Skin of body (tissue), 2 donors: ENCODE data around the gene DDX27. TPM values are rescaled to one million over a fixed set of nuclear protein-coding genes. Genes with fewer than 3 reads are reported as not detected.
A peak's percentile ranks its signal among the peaks of the same experiment; 100 is the strongest.
"Not testable (repeated sequence)": the region's sequence is repeated elsewhere in the genome, so short reads cannot be mapped to it uniquely, and the experiment has no call there.

Source experiments
- DNase-seq: peaks from one replicate; lab custom pipeline; 2025; lab: John Stamatoyannopoulos, UW
- total RNA-seq: library from RNA; depleted of rRNA; stranded (reverse); fragments of >200 nt; gene quantifications from one replicate; pipeline ENCODE4 v1.2.3, GENCODE V29; 2014

Gene DDX27
- total RNA-seq, 1 donor from 2014 or later = 22.7 TPM

GRCh38 chr20:49203011-49203410 lies 16.2 kb upstream of the DDX27 start:
- no peak for DNase-seq

GRCh38 chr20:49203746-49204145 lies 15.5 kb upstream of the DDX27 start:
- no peak for DNase-seq

GRCh38 chr20:49207076-49207475 lies 12.1 kb upstream of the DDX27 start:
- no peak for DNase-seq

GRCh38 chr20:49210101-49210756 lies 9.0 kb upstream of the DDX27 start:
- DNase-seq = peak; percentile 93

GRCh38 chr20:49210757-49211110 lies 8.5 kb upstream of the DDX27 start:
- peak; percentile 77 for DNase-seq

GRCh38 chr20:49214571-49214970 lies 4.6 kb upstream of the DDX27 start:
- DNase-seq = peak; percentile 22

- DNase-seq = no peak
These were observed 4.0 kb upstream of the DDX27 start for GRCh38 chr20:49215232-49215631.

- DNase-seq = peak; percentile 90
These were observed 2.1 kb upstream of the DDX27 start for GRCh38 chr20:49216991-49217578.

GRCh38 chr20:49218739-49219090 lies 501 bp upstream of the DDX27 start:
- DNase-seq = not testable (repeated sequence)

GRCh38 chr20:49219924-49220831 lies 962 bp downstream of the DDX27 start:
- DNase-seq = no peak

GRCh38 chr20:49225896-49226295 lies 6.7 kb downstream of the DDX27 start:
- DNase-seq = no peak

GRCh38 chr20:49228676-49229075 lies 9.5 kb downstream of the DDX27 start:
- DNase-seq = no peak

- no peak for DNase-seq
These were observed 10.2 kb downstream of the DDX27 start for GRCh38 chr20:49229381-49229780.

GRCh38 chr20:49230021-49230420 lies 10.8 kb downstream of the DDX27 start:
- DNase-seq = no peak

- no peak for DNase-seq
These were observed 11.4 kb downstream of the DDX27 start for GRCh38 chr20:49230561-49231133.

GRCh38 chr20:49231471-49231870 lies 12.3 kb downstream of the DDX27 start:
- no peak for DNase-seq

- DNase-seq = no peak
These were observed 14.0 kb downstream of the DDX27 start for GRCh38 chr20:49233226-49233625.

GRCh38 chr20:49234831-49235230 lies 15.6 kb downstream of the DDX27 start:
- DNase-seq = no peak

GRCh38 chr20:49236301-49236700 lies 17.1 kb downstream of the DDX27 start:
- no peak for DNase-seq

GRCh38 chr20:49237531-49237930 lies 18.3 kb downstream of the DDX27 start:
- DNase-seq = no peak

- DNase-seq = peak; percentile 29
These were observed 26.9 kb downstream of the DDX27 start for GRCh38 chr20:49245921-49246740.
